Measurements from ENCODE around the gene MTG2.
A peak's percentile ranks its signal among the peaks of the same experiment; 100 is the strongest.

Gene MTG2

GRCh38 chr20:62141397-62142251 is 41.2 kb upstream of the MTG2 start:
- no peaks in the 10 kb centered on the region for H3K9me3 ChIP-seq (ENCODE audit: control insufficient read depth, insufficient read depth, low read length)
- H3K79me2 ChIP-seq (ENCODE audit: control insufficient read depth, low read length) = peaks cover 80% of the 10 kb centered on the region
- H3F3A ChIP-seq (ENCODE audit: control insufficient read depth, insufficient read depth) = peaks cover 12% of the 10 kb centered on the region
- no peaks in the 10 kb centered on the region for H3K9me2 ChIP-seq (replicated peaks; ENCODE audit: control insufficient read depth, low read length)
- peak overlapping the region; percentile 90 for H3K4me2 ChIP-seq (ENCODE audit: low read length)
- H3K4me1 ChIP-seq (ENCODE audit: control insufficient read depth, low read length) = peaks cover 25% of the 10 kb centered on the region
- H3K4me3 ChIP-seq (ENCODE audit: low read length) = peak overlapping the region; percentile 81
- H3K36me3 ChIP-seq (ENCODE audit: control insufficient read depth, low read length) = peaks cover 66% of the 10 kb centered on the region
- peak overlapping the region; percentile 52 for H3K27ac ChIP-seq (ENCODE audit: low read depth, low read length)
- TF ChIP-seq EZH2phosphoT487 (IDR thresholded peaks at IDR 0.05; ENCODE audit: borderline replicate concordance, low read length) = no peak
- peak; percentile 66 for TF ChIP-seq CTCF (IDR thresholded peaks at IDR 0.05; ENCODE audit: low read depth, low read length, poor library complexity, severe bottlenecking)
- H3K27me3 ChIP-seq (ENCODE audit: control insufficient read depth, low read length) = no peaks in the 10 kb centered on the region
- H4K20me1 ChIP-seq (ENCODE audit: control insufficient read depth, insufficient read depth, low read depth, low read length) = peaks cover 34% of the 10 kb centered on the region

- Histone ChIP-seq H4K20me1 (ENCODE audit: control insufficient read depth, insufficient read depth, low read depth, low read length) (peaks cover 36% of the 10 kb centered on the region), H3K9me3 (ENCODE audit: control insufficient read depth, insufficient read depth, low read length) (no peaks in the 10 kb centered on the region), H3K9me2 (replicated peaks; ENCODE audit: control insufficient read depth, low read length) (no peaks in the 10 kb centered on the region), H3K79me2 (ENCODE audit: control insufficient read depth, low read length) (peaks cover 89% of the 10 kb centered on the region), H3K36me3 (ENCODE audit: control insufficient read depth, low read length) (peaks cover 58% of the 10 kb centered on the region), H3K4me1 (ENCODE audit: control insufficient read depth, low read length) (peaks cover 25% of the 10 kb centered on the region), H3K27me3 (ENCODE audit: control insufficient read depth, low read length) (no peaks in the 10 kb centered on the region), H3K4me3 (ENCODE audit: low read length) (peak overlapping the region; percentile 81), H3K27ac (ENCODE audit: low read depth, low read length) (peak overlapping the region; percentile 52), H3F3A (ENCODE audit: control insufficient read depth, insufficient read depth) (peaks cover 6% of the 10 kb centered on the region), H3K4me2 (ENCODE audit: low read length) (peak overlapping the region; percentile 90)
- TF ChIP-seq CTCF (IDR thresholded peaks at IDR 0.05; ENCODE audit: low read depth, low read length, poor library complexity, severe bottlenecking) (no peak), EZH2phosphoT487 (IDR thresholded peaks at IDR 0.05; ENCODE audit: borderline replicate concordance, low read length) (no peak)
Measured at GRCh38 chr20:62142252-62143080, 40.4 kb upstream of the MTG2 start.

GRCh38 chr20:62143081-62143956 is 39.5 kb upstream of the MTG2 start, which contains the start of the genes PSMA7 and SS18L1:
TSS of gene PSMA7 (minus strand) at chr20:62143394. CDS start at chr20:62143303, 91 bp downstream.
TSS of gene SS18L1 (plus strand) at chr20:62143769. CDS start at chr20:62143821, 52 bp downstream.
- Histone ChIP-seq H4K20me1 (ENCODE audit: control insufficient read depth, insufficient read depth, low read depth, low read length) (peaks cover 34% of the 10 kb centered on the region), H3K4me1 (ENCODE audit: control insufficient read depth, low read length) (peaks cover 25% of the 10 kb centered on the region), H3K36me3 (ENCODE audit: control insufficient read depth, low read length) (peaks cover 49% of the 10 kb centered on the region), H3F3A (ENCODE audit: control insufficient read depth, insufficient read depth) (no peaks in the 10 kb centered on the region; the same call in 1 of the 2 replicates), H3K9me2 (replicated peaks; ENCODE audit: control insufficient read depth, low read length) (no peaks in the 10 kb centered on the region), H3K4me2 (ENCODE audit: low read length) (peak within 1 kb of the TSS; percentile 90), H3K79me2 (ENCODE audit: control insufficient read depth, low read length) (peaks cover 88% of the 10 kb centered on the region), H3K9me3 (ENCODE audit: control insufficient read depth, insufficient read depth, low read length) (no peaks in the 10 kb centered on the region), H3K27me3 (ENCODE audit: control insufficient read depth, low read length) (no peaks in the 10 kb centered on the region), H3K27ac (ENCODE audit: low read depth, low read length) (peak within 1 kb of the TSS; percentile 52), H3K4me3 (ENCODE audit: low read length) (peak within 1 kb of the TSS; percentile 84)
- no peak for TF ChIP-seq CTCF (IDR thresholded peaks at IDR 0.05; ENCODE audit: low read depth, low read length, poor library complexity, severe bottlenecking)
- TF ChIP-seq EZH2phosphoT487 (IDR thresholded peaks at IDR 0.05; ENCODE audit: borderline replicate concordance, low read length) = no peak
